ENCODE results near the gene SH3BGRL2.
"Not testable (repeated sequence)": the region's sequence is repeated elsewhere in the genome, so short reads cannot be mapped to it uniquely, and the experiment has no call there.

DNA sequence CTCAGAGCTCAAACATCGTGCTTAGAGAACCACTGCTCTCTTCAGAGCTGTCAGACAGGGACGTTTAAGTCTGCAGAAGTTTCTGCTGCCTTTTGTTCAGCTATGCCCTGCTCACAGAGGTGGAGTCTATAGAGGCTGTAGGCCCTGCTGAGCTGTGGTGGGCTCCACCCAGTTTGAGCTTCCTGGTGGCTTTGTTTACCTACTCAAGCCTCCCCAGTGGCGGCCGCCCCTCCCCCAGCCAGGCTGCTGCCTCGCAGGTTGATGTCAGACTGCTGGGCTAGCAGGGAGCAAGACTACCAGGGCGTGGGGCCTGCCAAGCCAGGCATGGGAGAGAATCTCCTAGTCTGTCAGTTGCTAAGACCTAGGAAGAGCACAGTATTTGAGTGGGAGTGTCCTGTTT lies 32.5 kb downstream of the SH3BGRL2 start:
- TF ChIP-seq, protein P1, sequence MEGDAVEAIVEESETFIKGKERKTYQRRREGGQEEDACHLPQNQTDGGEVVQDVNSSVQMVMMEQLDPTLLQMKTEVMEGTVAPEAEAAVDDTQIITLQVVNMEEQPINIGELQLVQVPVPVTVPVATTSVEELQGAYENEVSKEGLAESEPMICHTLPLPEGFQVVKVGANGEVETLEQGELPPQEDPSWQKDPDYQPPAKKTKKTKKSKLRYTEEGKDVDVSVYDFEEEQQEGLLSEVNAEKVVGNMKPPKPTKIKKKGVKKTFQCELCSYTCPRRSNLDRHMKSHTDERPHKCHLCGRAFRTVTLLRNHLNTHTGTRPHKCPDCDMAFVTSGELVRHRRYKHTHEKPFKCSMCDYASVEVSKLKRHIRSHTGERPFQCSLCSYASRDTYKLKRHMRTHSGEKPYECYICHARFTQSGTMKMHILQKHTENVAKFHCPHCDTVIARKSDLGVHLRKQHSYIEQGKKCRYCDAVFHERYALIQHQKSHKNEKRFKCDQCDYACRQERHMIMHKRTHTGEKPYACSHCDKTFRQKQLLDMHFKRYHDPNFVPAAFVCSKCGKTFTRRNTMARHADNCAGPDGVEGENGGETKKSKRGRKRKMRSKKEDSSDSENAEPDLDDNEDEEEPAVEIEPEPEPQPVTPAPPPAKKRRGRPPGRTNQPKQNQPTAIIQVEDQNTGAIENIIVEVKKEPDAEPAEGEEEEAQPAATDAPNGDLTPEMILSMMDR (IDR thresholded peaks at IDR 0.05) = not testable (repeated sequence)
- not testable (repeated sequence) for TF ChIP-seq POLR2A (IDR thresholded peaks at IDR 0.05); EP300 (IDR thresholded peaks at IDR 0.05; ENCODE audit: low read depth)
